CD8-positive, alpha-beta memory T cell (primary cell): ENCODE measurements around the gene SLF2. TPM values are rescaled to one million over a fixed set of nuclear protein-coding genes. Genes with fewer than 3 reads are reported as not detected.

ENCODE experiments used
- CTCF ChIA-PET: fragments of 350-600 bp; sonication (Branson Sonifier 250); formaldehyde crosslinking; loops from one replicate; lab custom pipeline; 2021; ENCODE audit warnings: antibody characterized with exemption; lab: Charles Lee
- POLR2A ChIA-PET: fragments of 350-600 bp; sonication (Branson Sonifier 250); formaldehyde crosslinking; loops from one replicate; lab custom pipeline; 2021; ENCODE audit warnings: antibody characterized with exemption; lab: Charles Lee
- DNase-seq, 5 donors: peaks; one replicate each; pipeline versions ENCODE4 v3.0.0 to v3.0.0-alpha.2; 2020 to 2022; ENCODE audit warnings: mixed read lengths in 1 of 5
- H3K27ac ChIP-seq: one replicate; pipeline ENCODE4 v1.7.0; 2013; ENCODE audit warnings: low read depth, mild to moderate bottlenecking, low read length, moderate library complexity
- H3K27me3 ChIP-seq: 2 replicates; pipeline ENCODE4 v1.7.0; 2013; ENCODE audit warnings: low read length, mild to moderate bottlenecking; ENCODE audit not compliant: insufficient read depth, poor library complexity, severe bottlenecking
- H3K36me3 ChIP-seq: 2 replicates; pipeline ENCODE4 v1.7.0; 2013; ENCODE audit warnings: mild to moderate bottlenecking, low read length, moderate library complexity; ENCODE audit not compliant: insufficient read depth
- H3K4me1 ChIP-seq: 2 replicates; pipeline ENCODE4 v1.7.0; 2013; ENCODE audit warnings: mild to moderate bottlenecking, low read length, moderate library complexity; ENCODE audit not compliant: insufficient read depth
- H3K4me3 ChIP-seq: 2 replicates; pipeline ENCODE4 v1.7.0; 2013; ENCODE audit warnings: mild to moderate bottlenecking, low read length
- H3K9me3 ChIP-seq: 2 replicates; pipeline ENCODE4 v1.7.0; 2013; ENCODE audit warnings: mild to moderate bottlenecking, low read length
- H3K27ac Mint-ChIP-seq, 8 donors: one replicate each; pipeline ENCODE4 v1.8.0; 2020 to 2021; ENCODE audit warnings: mixed read lengths in 8 of 8, mild to moderate bottlenecking in 6 of 8, inconsistent platforms in 3 of 8, moderate library complexity in 3 of 8
- H3K27me3 Mint-ChIP-seq, 2 donors: one replicate each; pipeline ENCODE4 v1.8.0; 2020 to 2021; ENCODE audit warnings: mixed read lengths in 2 of 2, mild to moderate bottlenecking in 1 of 2, moderate library complexity in 1 of 2
- H3K36me3 Mint-ChIP-seq, 3 donors: one replicate each; pipeline ENCODE4 v1.8.0; 2020 to 2021; ENCODE audit warnings: mixed read lengths in 3 of 3, inconsistent platforms in 1 of 3, mild to moderate bottlenecking in 1 of 3
- H3K4me1 Mint-ChIP-seq, 3 donors: one replicate each; pipeline ENCODE4 v1.8.0; 2020 to 2021; ENCODE audit warnings: mixed read lengths in 3 of 3, inconsistent platforms in 1 of 3, mild to moderate bottlenecking in 1 of 3
- H3K4me3 Mint-ChIP-seq, 7 donors: one replicate each; pipeline ENCODE4 v1.8.0; 2020 to 2021; ENCODE audit warnings: mixed read lengths in 7 of 7, mild to moderate bottlenecking in 6 of 7, moderate library complexity in 4 of 7, inconsistent platforms in 2 of 7
- H3K9me3 Mint-ChIP-seq, 5 donors: one replicate each; pipeline ENCODE4 v1.8.0; 2020 to 2022; ENCODE audit warnings: mixed read lengths in 5 of 5, mild to moderate bottlenecking in 3 of 5, moderate library complexity in 2 of 5, inconsistent platforms in 1 of 5
- polyA plus RNA-seq: library from polyadenylated mRNA; unstranded; fragments of 300-500 nt; fragmentation: Illumina TruSeq; gene quantifications from one replicate; pipeline ENCODE4 v1.2.3, GENCODE V29; 2021
- total RNA-seq, 2 experiments: library from RNA; stranded (reverse); gene quantifications; one replicate each; pipeline ENCODE4 v1.2.3, GENCODE V29; 2021

Gene SLF2
- total and polyA plus RNA-seq, 3 experiments from 2014 or later: 13.9 to 36.1 (median 35.4) TPM

DNA sequence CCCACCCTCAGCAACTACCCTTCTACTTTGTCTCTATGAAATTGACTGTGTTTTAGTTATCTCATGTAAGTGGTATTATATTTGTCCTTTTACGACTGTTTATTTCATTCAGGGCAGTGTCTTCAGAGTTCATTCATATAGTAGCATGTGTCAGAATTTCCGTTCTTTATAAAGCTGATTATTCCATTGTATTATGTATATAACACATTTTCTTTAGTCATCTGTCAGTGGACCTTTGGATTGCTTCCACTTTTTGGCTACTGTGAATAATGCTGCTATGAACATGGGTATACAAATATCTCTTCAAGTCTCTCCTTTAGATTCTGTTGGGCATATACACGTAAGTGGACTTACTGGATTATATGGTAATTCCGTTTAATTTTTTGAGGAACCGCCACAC, 14.5 kb downstream of the SLF2 start:
- Mint-ChIP-seq H3K9me3 (no peaks in the 10 kb centered on the region), H3K36me3 (peaks cover 14 to 86% (median 30%) of the 10 kb centered on the region in 3 donors), H3K4me1 (peaks cover 10 to 28% (median 24%) of the 10 kb centered on the region in 3 donors), H3K4me3 (no peak overlapping the region), H3K27me3 (no peaks in the 10 kb centered on the region), H3K27ac (no peak overlapping the region)
- peaks cover 50% of the 10 kb centered on the region for H3K36me3 ChIP-seq
- no peak overlapping the region for H3K27ac ChIP-seq
- H3K4me1 ChIP-seq: no peaks in the 10 kb centered on the region
- H3K4me3 ChIP-seq: no peak overlapping the region
- no peaks in the 10 kb centered on the region for H3K27me3 ChIP-seq
- CTCF ChIA-PET: no interaction called here
- no peaks in the 10 kb centered on the region for H3K9me3 ChIP-seq
- DNase-seq: no peak
- POLR2A ChIA-PET: interaction anchor here (0.5 kb wide), 1 partner anchor 392 kb away, joined by 4 read pairs; no protein-coding TSS in a partner anchor

DNA sequence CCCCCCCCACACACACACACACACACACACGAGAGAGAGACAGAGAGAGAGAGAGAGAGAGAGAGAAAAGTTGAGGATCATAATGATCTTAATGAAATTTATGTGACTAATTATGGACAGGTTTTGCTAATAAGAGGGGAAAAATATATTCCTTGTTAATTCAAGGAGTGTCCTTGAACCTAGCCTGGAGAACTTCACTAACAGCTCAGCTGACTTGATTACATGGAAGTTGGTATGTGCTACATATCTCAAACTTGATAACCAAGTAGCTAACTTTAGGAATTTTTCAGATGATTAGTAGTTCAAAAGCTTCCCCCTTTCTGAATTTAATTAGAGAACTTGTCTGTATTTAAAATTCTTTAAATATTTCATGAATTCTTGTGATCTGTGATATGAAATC, 15.3 kb downstream of the SLF2 start:
- ChIA-PET POLR2A (no interaction called here), CTCF (no interaction called here)
- Histone ChIP-seq H3K36me3 (peaks cover 53% of the 10 kb centered on the region), H3K27ac (no peak overlapping the region), H3K4me1 (no peaks in the 10 kb centered on the region), H3K4me3 (no peak overlapping the region), H3K27me3 (no peaks in the 10 kb centered on the region), H3K9me3 (no peaks in the 10 kb centered on the region)
- H3K27ac Mint-ChIP-seq: peak overlapping the region in 1 of 8 donors; percentile 23
- no peak overlapping the region for H3K4me3 Mint-ChIP-seq
- peaks cover 14 to 89% (median 33%) of the 10 kb centered on the region in 3 donors for H3K36me3 Mint-ChIP-seq
- peaks cover 12 to 26% (median 24%) of the 10 kb centered on the region in 3 donors for H3K4me1 Mint-ChIP-seq
- no peaks in the 10 kb centered on the region for H3K27me3 Mint-ChIP-seq
- DNase-seq: no peak
- no peaks in the 10 kb centered on the region for H3K9me3 Mint-ChIP-seq

DNA sequence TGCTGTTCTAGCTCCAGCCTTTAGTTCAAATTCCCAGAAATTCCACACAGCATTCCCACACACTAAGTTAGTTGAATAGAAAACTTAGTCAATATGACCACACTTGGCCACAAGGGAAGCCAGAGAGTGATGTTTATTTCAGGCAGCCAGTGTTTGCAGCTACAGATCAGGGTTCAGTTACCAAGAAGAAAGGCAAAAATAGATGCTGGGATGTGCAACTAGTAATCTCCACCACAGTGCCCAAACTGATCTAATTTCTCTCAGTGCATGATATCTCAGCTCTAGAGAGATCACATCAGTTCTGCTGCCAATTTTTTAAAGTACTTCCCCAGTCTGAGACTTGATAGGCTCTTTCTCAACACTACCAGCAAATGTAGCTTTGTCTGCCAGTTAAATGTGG, 17.6 kb downstream of the SLF2 start:
- Histone ChIP-seq H3K27me3 (no peaks in the 10 kb centered on the region), H3K4me1 (no peaks in the 10 kb centered on the region), H3K27ac (no peak overlapping the region), H3K4me3 (no peak overlapping the region), H3K9me3 (no peaks in the 10 kb centered on the region), H3K36me3 (peaks cover 44% of the 10 kb centered on the region)
- no peaks in the 10 kb centered on the region for H3K9me3 Mint-ChIP-seq
- POLR2A ChIA-PET: no interaction called here
- no peaks in the 10 kb centered on the region for H3K27me3 Mint-ChIP-seq
- no peak for DNase-seq
- peak overlapping the region in 2 of 8 donors; percentile 24 to 53 for H3K27ac Mint-ChIP-seq
- peaks cover 7 to 14% (median 12%) of the 10 kb centered on the region in 3 donors for H3K4me1 Mint-ChIP-seq
- CTCF ChIA-PET: no interaction called here
- no peak overlapping the region for H3K4me3 Mint-ChIP-seq
- peaks cover 6 to 77% (median 29%) of the 10 kb centered on the region in 3 donors for H3K36me3 Mint-ChIP-seq

DNA sequence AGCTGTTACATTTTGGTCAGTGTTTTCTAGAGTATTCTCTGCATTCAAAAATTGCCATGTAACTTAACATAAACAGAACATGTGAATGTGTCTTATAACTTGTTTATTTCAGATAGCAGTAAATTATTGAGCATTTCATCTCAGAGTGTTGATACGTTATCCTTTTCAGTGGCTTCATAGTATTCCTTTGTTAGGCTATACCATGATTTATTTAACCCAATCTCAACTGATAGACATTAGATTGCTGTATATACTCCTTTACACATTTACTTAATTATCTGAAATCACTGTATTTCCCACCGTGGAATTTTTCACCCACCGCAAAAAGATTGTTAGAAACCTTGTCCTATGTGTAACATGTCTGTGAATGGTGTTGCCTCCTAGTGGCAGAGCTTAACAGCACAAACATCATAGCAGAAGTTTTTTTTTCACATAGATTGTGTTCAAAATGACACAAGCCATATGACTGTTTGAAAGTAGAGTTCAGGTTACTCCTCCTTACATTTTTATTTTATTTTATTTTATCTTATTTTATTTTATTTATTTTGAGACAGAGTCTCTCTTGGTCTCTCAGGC, 21.4 kb downstream of the SLF2 start:
- no peak for DNase-seq
- Histone ChIP-seq H3K27ac (no peak overlapping the region), H3K36me3 (peaks cover 51% of the 10 kb centered on the region), H3K4me1 (no peaks in the 10 kb centered on the region), H3K9me3 (no peaks in the 10 kb centered on the region), H3K27me3 (no peaks in the 10 kb centered on the region), H3K4me3 (no peak overlapping the region)
- H3K4me3 Mint-ChIP-seq: no peak overlapping the region
- POLR2A ChIA-PET: no interaction called here
- peaks cover 6 to 68% (median 17%) of the 10 kb centered on the region in 3 donors for H3K36me3 Mint-ChIP-seq
- no peaks in the 10 kb centered on the region for H3K27me3 Mint-ChIP-seq
- H3K9me3 Mint-ChIP-seq: no peaks in the 10 kb centered on the region
- CTCF ChIA-PET: no interaction called here
- peaks cover 0 to 3% (median 3%) of the 10 kb centered on the region in 3 donors for H3K4me1 Mint-ChIP-seq
- no peak overlapping the region for H3K27ac Mint-ChIP-seq

DNA sequence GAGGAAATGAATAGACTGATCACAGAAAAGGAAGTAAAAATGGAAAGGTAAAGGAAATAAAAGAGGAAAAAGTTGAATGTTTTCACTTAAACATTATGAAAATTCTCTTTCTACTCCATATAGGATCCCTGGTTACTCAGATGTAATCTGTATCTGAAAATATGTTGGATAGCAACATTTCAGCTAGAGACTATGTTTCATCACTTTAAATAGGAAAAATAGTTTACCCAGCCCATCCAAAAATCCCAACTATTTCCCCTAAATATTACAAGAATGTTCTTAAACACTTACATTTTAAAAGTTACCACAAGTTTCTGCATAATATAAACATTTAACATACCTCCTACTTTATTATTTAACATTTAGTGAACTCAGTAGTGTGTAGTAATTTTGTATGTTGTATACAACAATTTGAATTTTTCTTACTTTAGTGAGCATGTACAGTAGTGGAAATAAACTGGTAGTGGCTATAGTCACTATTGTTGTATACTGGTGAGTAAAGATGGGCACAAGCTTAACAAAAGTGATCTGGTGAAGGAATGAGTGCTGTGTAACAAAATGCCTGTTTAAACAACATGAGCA, 27.1 kb downstream of the SLF2 start:
- ChIA-PET CTCF (no interaction called here), POLR2A (no interaction called here)
- H3K36me3 ChIP-seq: peaks cover 38% of the 10 kb centered on the region

DNA sequence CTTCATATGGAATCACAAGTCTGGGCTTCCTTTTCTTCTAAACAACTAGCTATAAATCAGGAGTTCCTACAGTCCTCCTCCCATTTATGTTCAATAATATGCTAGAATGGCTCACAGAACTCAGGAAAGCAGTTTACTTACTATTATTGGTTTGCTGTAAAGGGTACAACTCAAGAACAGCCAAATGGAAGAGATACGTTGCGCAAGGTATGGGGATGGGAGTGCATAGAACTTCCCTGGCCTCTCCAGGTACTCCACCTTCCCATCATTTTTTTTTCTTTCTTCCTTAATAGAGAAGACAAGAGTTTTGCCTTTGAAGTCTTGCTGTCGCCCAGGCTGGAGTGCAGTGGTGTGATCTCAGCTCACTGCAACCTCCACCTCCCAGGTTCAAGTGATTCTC, 29.5 kb downstream of the SLF2 start:
- Histone ChIP-seq H3K4me3 (no peak overlapping the region), H3K27ac (no peak overlapping the region), H3K27me3 (no peaks in the 10 kb centered on the region), H3K9me3 (no peaks in the 10 kb centered on the region), H3K36me3 (peaks cover 50% of the 10 kb centered on the region), H3K4me1 (peaks cover 5% of the 10 kb centered on the region)
- Mint-ChIP-seq H3K27ac (no peak overlapping the region), H3K36me3 (peaks cover 5 to 77% (median 25%) of the 10 kb centered on the region in 3 donors), H3K27me3 (no peaks in the 10 kb centered on the region), H3K4me3 (no peak overlapping the region), H3K9me3 (no peaks in the 10 kb centered on the region), H3K4me1 (peaks cover 4 to 28% (median 15%) of the 10 kb centered on the region in 3 donors)
- ChIA-PET POLR2A (no interaction called here), CTCF (no interaction called here)
- DNase-seq: no peak

More for the DNA sequence above, 27.1 kb downstream of the SLF2 start:
- peaks cover 5% of the 10 kb centered on the region for H3K4me1 ChIP-seq
- no peaks in the 10 kb centered on the region for H3K9me3 ChIP-seq
- no peak overlapping the region for H3K4me3 ChIP-seq
- peaks cover 5 to 65% (median 21%) of the 10 kb centered on the region in 3 donors for H3K36me3 Mint-ChIP-seq
- H3K27ac ChIP-seq: no peak overlapping the region
- H3K4me1 Mint-ChIP-seq: peaks cover 4 to 28% (median 15%) of the 10 kb centered on the region in 3 donors
- H3K9me3 Mint-ChIP-seq: no peaks in the 10 kb centered on the region
- no peaks in the 10 kb centered on the region for H3K27me3 ChIP-seq
- no peaks in the 10 kb centered on the region for H3K27me3 Mint-ChIP-seq
- no peak overlapping the region for H3K4me3 Mint-ChIP-seq
- no peak for DNase-seq
- peak overlapping the region in 1 of 8 donors; percentile 29 for H3K27ac Mint-ChIP-seq

DNA sequence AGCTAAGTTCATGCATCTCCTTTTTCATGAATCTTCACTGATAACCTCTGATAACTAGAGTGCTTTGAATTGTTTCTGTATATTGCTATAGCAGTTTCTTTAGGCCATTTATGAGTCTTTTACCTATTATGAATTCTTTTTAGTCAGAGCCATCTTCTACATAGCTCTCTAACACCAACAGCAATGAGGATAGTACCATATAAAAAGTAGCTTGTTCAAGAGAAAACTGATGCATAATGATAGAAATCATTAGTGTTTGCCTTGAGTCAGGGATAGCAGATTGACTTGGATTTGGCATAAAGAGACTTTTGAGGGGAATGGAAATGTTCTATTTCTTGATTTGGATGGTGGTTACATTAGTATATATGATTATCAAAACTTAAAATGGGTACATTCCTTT, 30.7 kb downstream of the SLF2 start:
- POLR2A ChIA-PET: interaction anchor here (0.6 kb wide), 1 partner anchor 17 kb away, joined by 4 read pairs; no protein-coding TSS in a partner anchor
- no peaks in the 10 kb centered on the region for H3K9me3 ChIP-seq

DNA sequence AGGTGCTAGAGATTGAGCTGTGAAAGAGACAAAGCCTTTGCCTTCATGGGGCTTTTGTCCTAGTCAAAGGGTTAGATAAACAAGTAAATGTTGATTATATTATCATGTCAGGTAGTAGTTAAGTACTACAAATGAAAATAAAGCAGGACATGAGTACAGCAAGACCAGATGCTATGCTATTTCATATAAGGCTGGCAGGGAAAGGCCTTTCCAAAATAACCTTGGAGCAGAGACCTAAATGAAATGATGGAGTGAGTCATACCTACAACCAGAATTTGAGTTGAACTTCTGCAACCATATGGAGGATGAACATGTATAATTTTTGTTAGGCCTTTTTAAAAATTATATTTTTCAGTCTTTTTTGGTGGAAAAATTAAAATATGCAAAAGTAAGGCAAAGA, 33.0 kb downstream of the SLF2 start:
- peaks cover 41% of the 10 kb centered on the region for H3K36me3 ChIP-seq
- CTCF ChIA-PET: no interaction called here
- DNase-seq: no peak

More for the DNA sequence above, 30.7 kb downstream of the SLF2 start:
- no peaks in the 10 kb centered on the region for H3K9me3 Mint-ChIP-seq
- H3K27me3 ChIP-seq: no peaks in the 10 kb centered on the region
- no peak for DNase-seq
- peaks cover 4 to 28% (median 15%) of the 10 kb centered on the region in 3 donors for H3K4me1 Mint-ChIP-seq
- peak overlapping the region in 2 of 7 donors; percentile 24 to 53 for H3K4me3 Mint-ChIP-seq
- peak overlapping the region in 5 of 8 donors; percentile 23 to 82 (median 51) for H3K27ac Mint-ChIP-seq
- peaks cover 5% of the 10 kb centered on the region for H3K4me1 ChIP-seq
- CTCF ChIA-PET: no interaction called here
- H3K4me3 ChIP-seq: no peak overlapping the region
- H3K27ac ChIP-seq: no peak overlapping the region
- peaks cover 5 to 76% (median 22%) of the 10 kb centered on the region in 3 donors for H3K36me3 Mint-ChIP-seq
- no peaks in the 10 kb centered on the region for H3K27me3 Mint-ChIP-seq
- peaks cover 47% of the 10 kb centered on the region for H3K36me3 ChIP-seq

More for the DNA sequence above, 33.0 kb downstream of the SLF2 start:
- H3K4me1 Mint-ChIP-seq: peaks cover 4 to 28% (median 15%) of the 10 kb centered on the region in 3 donors
- H3K36me3 Mint-ChIP-seq: peaks cover 9 to 80% (median 24%) of the 10 kb centered on the region in 3 donors
- no peaks in the 10 kb centered on the region for H3K27me3 Mint-ChIP-seq
- POLR2A ChIA-PET: no interaction called here
- H3K9me3 Mint-ChIP-seq: no peaks in the 10 kb centered on the region
- Histone ChIP-seq H3K4me3 (no peak overlapping the region), H3K27me3 (no peaks in the 10 kb centered on the region), H3K4me1 (peaks cover 5% of the 10 kb centered on the region), H3K27ac (no peak overlapping the region), H3K9me3 (no peaks in the 10 kb centered on the region)
- no peak overlapping the region for H3K27ac Mint-ChIP-seq
- no peak overlapping the region for H3K4me3 Mint-ChIP-seq
